Activated T-helper 17 cell treated with anti-CD3 and anti-CD28 coated beads, Interleukin-2, amount 50 U/mL, for 72 hours (primary cell): ENCODE measurements around the gene TOMM7. TPM values are rescaled to one million over a fixed set of nuclear protein-coding genes. Genes with fewer than 3 reads are reported as not detected.

Source experiments
- ATAC-seq: fragments of 150-1000 bp; cut with Tn5 transposase; replicated peaks from 2 replicates; pipeline ENCODE4 v1.10.0; 2021; ENCODE audit warnings: mild to moderate bottlenecking, moderate library complexity
- H3K27ac Mint-ChIP-seq: one replicate; pipeline ENCODE4 v1.8.0; 2022; ENCODE audit warnings: mixed read lengths
- H3K27me3 Mint-ChIP-seq: one replicate; pipeline ENCODE4 v1.8.0; 2022; ENCODE audit warnings: mixed read lengths
- H3K36me3 Mint-ChIP-seq: one replicate; pipeline ENCODE4 v1.8.0; 2022; ENCODE audit warnings: low read depth, mild to moderate bottlenecking, mixed read lengths
- H3K4me1 Mint-ChIP-seq: one replicate; pipeline ENCODE4 v1.8.0; 2022; ENCODE audit warnings: mixed read lengths
- H3K4me3 Mint-ChIP-seq: one replicate; pipeline ENCODE4 v1.8.0; 2022; ENCODE audit warnings: mild to moderate bottlenecking, mixed read lengths
- H3K9me3 Mint-ChIP-seq: one replicate; pipeline ENCODE4 v1.8.0; 2022; ENCODE audit warnings: mixed read lengths
- total RNA-seq, 2 donors: library from RNA; stranded (reverse); gene quantifications; one replicate each; pipeline ENCODE4 v1.2.3, GENCODE V29; 2022

Gene TOMM7
- total RNA-seq, 2 donors from 2014 or later = 262 to 281 TPM

- H3K9me3 Mint-ChIP-seq = no peaks in the 10 kb centered on the region
- peaks cover 31% of the 10 kb centered on the region for H3K27me3 Mint-ChIP-seq
- no peak overlapping the region for H3K4me3 Mint-ChIP-seq
- H3K36me3 Mint-ChIP-seq = no peaks in the 10 kb centered on the region
- H3K4me1 Mint-ChIP-seq = no peaks in the 10 kb centered on the region
- no peak for ATAC-seq
- no peak overlapping the region for H3K27ac Mint-ChIP-seq
Observed at GRCh38 chr7:22771194-22771871, 51.3 kb downstream of the TOMM7 start.

GRCh38 chr7:22765609-22766008 lies 57.0 kb downstream of the TOMM7 start:
- no peak overlapping the region for H3K4me3 Mint-ChIP-seq
- H3K9me3 Mint-ChIP-seq = no peaks in the 10 kb centered on the region
- no peaks in the 10 kb centered on the region for H3K36me3 Mint-ChIP-seq
- ATAC-seq = no peak
- H3K27me3 Mint-ChIP-seq = peaks cover 49% of the 10 kb centered on the region
- H3K4me1 Mint-ChIP-seq = no peaks in the 10 kb centered on the region
- H3K27ac Mint-ChIP-seq = no peak overlapping the region

Other genes starting within 250 kb of the TOMM7 start
- gene IL6, start 95.6 kb downstream of the TOMM7 start, total RNA-seq = 1 to 10 TPM; 1.0 to 2.1 TPM
- gene HYCC1, start 191.3 kb upstream of the TOMM7 start, total RNA-seq = 10 to 100 TPM; 20.2 to 41.1 TPM